GM21515 (cell line): ENCODE results near the gene ANGPTL2.

ENCODE experiments used
- ATAC-seq: cut with Tn5 transposase; IDR thresholded peaks from one replicate; pipeline ENCODE4 v1.9.1; 2021; ENCODE audit not compliant: unreplicated experiment

Gene ANGPTL2

DNA sequence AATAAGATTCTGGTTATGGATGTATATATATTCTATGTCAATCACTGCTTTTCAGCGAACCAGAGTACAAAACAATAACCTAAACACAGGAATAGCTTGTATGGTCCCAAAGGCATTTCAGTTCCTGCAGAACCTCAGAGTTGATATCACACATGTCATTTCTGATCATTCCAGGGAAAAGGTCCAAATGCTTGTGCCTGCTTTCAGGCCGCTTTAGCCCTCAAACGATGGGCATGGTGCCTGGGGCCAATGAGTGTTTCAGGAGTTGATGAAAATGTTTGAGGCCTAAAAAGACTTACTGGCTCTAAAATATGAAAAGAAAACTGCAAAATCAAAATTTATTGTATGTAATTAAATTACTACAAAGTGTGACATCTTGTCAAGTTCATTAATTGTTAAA is 22.8 kb downstream of the ANGPTL2 start:
- no peak for ATAC-seq

DNA sequence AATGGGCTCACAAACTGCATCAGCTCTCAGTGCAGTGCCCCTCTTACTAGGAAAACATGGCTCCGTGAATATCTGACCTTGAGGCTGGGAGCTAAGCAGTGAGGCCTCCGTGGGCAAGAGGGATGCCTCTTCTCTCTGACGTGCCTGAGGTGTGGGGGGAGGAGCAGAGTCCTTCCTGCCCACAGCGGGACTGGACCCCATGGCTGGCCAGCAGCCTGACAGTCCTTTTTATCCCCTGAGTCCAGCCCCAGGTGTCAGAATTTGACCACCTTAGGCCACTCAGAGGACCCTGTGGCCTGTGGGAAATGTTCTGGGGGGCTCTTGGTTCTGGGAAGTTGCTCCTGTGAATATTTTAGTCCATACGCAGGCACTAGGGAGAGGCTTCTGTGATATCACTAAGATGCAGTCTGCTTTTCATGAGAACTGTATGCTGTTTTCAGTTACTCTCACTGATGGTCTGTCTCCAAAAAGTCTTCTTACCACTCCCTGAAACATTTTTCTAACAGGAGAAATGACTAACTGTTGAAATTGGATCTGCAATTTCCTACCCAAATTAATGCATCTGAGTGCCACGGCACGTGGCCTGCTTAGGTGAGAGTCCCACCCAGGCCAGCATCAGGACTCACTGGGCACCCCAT is 23.4 kb downstream of the ANGPTL2 start:
- ATAC-seq, result no peak

- no peak for ATAC-seq
Measured at GRCh38 chr9:127097683-127098082, 24.8 kb downstream of the ANGPTL2 start.

GRCh38 chr9:127096208-127096607 is 26.2 kb downstream of the ANGPTL2 start:
- no peak for ATAC-seq

DNA sequence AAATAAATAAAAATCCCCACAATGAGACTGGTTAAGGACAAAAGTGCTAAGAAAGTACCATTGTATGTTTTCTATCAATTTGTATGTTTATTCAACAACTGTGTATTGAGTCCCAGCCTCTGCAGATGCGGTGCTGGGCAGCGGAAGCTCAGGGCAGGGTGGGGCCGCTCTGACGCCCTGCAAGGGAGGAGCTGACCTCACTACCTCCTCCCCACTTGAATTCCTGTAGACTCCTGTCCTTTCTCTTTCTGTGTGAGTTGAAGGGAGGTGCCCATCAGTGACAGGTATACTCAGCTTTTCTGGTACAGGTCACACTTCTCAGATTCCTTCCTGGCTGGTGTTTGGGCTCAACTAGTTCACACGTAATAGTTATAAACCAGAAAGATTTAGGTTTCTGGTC is 27.0 kb downstream of the ANGPTL2 start:
- no peak for ATAC-seq

GRCh38 chr9:127093319-127094020 is 29.0 kb downstream of the ANGPTL2 start:
- ATAC-seq, result no peak

- ATAC-seq, result no peak
Measured at GRCh38 chr9:127092041-127092608, 30.3 kb downstream of the ANGPTL2 start.

DNA sequence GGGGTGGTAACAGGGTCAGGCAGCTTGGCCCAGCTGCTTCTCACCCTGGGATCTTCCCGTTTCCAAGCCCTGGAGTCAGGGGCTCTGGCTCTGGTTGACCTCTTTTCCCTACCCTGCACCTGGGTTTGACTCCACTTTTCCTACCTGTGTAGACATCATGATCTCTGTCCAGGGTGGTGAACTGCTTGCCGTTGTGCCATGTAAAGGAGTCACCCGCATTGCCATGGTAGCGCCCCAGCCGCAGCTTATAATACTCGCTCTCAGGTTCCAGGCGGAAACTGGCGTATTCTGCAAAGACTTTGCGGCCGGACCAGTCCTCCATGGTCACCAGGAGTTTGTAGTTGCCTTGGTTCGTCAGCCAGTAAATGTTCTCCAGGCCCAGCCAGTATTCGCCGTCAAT is 30.9 kb downstream of the ANGPTL2 start:
- no peak for ATAC-seq

- no peak for ATAC-seq
Measured at GRCh38 chr9:127090341-127090985, 32.0 kb downstream of the ANGPTL2 start.

- no peak for ATAC-seq
Measured at GRCh38 chr9:127089631-127090081, 32.8 kb downstream of the ANGPTL2 start.

DNA sequence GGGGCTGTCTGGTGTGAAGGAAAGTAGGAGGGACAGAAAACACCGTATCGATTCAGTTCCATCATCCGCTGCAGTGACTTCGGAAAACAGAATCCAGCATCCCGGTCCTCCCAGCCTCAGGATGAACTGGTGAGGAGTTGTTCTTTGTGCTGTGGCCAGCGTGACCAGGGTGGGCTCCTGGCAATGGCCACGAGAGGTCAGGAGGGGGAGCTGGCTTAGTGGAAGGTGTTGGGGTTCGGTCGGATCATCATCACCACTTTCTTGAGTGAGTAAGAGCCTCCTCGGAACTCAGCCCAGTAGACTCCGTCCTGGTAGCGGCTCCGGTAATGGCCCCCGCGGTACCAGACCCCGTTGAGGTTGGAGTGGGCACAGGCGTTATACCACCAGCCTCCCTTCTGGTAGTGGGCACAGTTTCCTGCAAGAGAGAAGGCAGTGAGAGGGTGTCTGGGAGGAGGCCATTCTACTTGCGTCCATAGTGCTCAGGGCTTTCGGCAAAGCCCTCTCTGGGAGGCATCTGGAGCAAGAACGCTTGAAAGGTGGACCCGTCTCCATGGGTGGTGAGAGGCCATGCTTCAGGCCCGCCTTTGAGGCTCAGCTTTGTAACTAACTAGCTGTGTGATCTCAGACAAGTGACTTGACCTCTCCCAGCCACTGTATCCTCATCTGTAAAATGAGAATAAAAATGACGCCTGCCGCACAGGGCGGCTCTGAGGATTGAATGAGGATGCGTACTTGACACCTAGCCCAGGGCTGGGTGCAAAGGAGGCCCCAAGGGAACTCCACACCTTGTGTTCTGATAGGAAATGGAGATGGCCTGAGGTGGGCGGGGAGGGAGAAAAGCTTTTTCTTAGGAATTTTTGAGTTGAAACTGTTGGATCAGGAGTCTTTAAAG is 33.5 kb downstream of the ANGPTL2 start:
- no peak for ATAC-seq

DNA sequence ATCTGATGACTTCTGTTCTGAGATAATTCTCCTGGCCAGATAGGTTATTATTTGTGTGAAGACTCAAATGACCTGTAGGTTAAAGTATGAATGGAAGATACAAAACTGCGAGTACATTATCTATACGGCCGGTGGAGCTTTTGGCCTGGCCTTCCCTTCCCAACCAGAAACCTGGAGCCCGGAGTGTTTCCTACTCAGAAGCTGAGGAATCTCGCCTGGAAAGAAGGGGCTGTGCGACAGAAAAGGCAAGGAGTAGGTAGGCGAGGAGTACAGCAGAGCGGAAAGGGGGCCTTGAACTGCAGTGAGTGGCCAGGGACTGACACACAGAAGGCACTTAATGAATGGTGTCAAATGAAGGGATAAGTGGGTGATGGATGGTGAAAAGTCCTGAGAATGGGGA is 34.6 kb downstream of the ANGPTL2 start:
- ATAC-seq, result no peak

DNA sequence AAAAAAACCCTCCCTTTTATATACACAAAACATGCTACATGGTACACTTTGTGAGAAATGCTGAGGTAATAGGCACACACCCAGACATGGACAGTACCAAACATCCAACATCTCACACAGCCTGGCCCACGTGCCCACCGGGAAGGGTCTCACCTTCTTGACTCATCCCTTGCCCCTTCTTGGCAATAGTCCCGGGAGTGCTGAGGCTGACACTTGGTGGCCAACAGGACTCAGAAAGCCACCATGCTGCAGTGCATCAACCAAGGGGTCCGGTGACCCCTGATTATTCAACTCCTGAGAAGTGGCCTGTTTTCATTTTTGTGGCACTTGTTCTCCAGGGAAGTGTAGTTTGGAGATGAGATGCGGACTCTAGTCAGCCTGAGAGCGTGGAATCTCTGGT is 35.0 kb downstream of the ANGPTL2 start:
- no peak for ATAC-seq

DNA sequence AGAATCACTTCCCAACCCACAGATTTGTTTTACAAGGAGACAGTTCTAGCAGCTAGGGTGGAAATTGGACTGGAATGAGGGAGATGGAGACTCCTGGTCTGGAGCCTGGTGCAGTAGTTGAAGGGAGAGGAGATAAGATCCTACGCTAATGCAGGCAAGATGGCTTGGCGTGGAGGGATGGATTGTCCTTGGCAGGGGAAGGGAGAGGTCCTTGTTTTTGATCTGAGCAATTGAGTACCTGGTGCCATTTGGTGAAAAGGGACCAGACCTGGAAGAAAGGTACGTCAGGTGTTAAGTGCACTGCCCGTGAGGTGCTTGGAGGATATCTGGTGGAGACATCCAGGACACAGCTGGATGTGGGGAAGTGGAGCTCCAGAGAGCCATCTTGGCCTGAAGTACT is 35.7 kb downstream of the ANGPTL2 start:
- ATAC-seq, result no peak

DNA sequence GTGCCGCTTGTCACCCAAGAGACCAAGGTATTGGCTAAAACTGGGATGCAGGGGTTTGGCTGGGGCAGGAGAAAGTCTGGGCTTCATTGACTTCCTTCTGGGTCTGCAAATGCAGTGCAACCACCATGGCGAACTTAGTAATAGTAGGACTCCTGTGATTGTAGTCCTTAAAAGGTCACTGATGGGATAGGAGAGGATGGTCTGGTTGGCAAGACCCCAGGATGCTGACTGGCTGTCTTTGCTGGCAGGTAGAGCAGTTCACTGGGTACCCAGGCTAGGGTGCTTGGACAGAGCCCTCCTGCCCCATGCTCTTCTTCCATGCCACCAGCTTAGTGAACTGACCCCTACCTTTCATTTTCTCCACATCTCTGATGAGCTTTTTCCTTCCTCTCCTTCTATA is 37.2 kb downstream of the ANGPTL2 start:
- ATAC-seq, result no peak

- ATAC-seq, result no peak
Measured at GRCh38 chr9:127084076-127085039, 38.1 kb downstream of the ANGPTL2 start.

DNA sequence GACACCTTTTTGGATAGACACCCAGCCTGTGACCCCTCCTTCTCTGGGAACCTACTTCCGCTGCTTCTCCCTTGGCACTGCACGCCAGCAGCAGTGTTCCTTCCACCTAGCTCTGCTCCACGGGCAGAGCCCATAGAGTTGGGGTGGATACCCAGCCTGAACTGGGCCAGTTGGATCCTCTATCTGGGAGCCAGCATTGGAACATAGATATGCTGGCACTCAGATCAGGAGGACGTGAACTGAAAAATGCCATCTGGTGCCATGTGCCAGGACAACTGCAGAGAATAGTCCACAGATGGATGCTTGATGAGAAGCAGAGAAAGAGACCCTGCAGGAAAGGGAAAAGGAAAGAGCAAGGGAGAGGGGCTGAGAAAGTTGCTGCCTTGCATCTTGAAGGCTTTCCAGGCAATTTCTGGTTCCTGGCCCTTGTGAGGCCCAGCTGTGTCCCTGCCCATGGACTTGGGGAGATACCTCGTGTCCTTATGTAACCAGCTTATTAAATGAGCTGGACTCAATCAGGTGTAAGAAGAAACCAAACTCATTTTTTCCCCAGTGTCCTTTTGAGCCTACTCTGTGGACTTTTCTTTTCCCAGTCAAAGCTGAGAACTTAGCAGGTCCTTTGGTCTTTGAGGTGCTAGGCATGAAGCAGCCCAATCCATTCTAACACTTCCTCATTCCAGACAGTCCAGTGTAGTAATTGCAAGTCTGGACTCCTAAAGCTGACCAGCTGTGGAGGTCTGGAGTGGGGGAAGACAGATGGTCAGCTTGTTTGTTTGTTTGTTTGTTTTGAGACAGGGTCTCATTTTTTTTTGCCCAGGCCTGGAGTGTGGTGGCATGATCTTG is 39.1 kb downstream of the ANGPTL2 start:
- no peak for ATAC-seq

- ATAC-seq, result no peak
Measured at GRCh38 chr9:127081250-127082185, 40.9 kb downstream of the ANGPTL2 start.
